ENCODE data around the gene CENPL. TPM values are rescaled to one million over a fixed set of nuclear protein-coding genes. Genes with fewer than 3 reads are reported as not detected.
"Not testable (repeated sequence)": the region's sequence is repeated elsewhere in the genome, so short reads cannot be mapped to it uniquely, and the experiment has no call there.

The CENPL gene
- total and polyA plus RNA-seq, 9 of the 15 experiments (the other 6 are each of a cell fraction or from before 2014, with no cell fraction given) = 33.0 to 52.7 (median 39.7) TPM

DNA sequence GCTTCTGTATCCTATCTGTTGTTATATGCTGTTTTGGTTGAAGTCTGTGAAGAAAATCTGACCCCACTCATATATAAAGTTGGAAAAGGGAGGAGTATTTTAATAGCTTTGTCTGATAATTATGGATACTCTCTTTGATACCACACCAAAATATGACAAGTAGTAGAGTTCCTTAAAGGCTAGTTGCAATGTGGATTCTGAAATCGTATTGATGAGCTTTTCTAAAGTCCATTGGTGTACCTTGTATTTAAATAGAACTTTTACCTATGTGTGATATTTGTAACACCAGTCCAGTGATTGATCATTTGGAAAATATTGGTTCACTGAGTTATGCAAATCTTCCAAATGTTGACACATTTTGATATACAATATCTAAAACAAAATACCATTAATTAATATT, 35.4 kb upstream of the CENPL start (continued):
- TF ChIP-seq MTF1 (CRISPR knock-in tag; IDR thresholded peaks at IDR 0.05; ENCODE audit: borderline replicate concordance) = no peak
- TF ChIP-seq XRCC5 (IDR thresholded peaks at IDR 0.05; ENCODE audit: low read depth, low read length) = no peak
- no peak for TF ChIP-seq ZNF696 (CRISPR knock-in tag; conservative IDR thresholded peaks at IDR 0.05)
- TF ChIP-seq SPI1 (IDR thresholded peaks at IDR 0.05; ENCODE audit: borderline replicate concordance, low read depth, low read length) = no peak

- POLR2A ChIA-PET = interaction anchor here (1.1 to 9.7 kb wide), 6 partner anchors 6 to 35 kb away, joined by 4 to 183 read pairs (median 17); partner anchors contain the start of genes CENPL, DARS2, GAS5 and ZBTB37
- ATAC-seq; H3K9ac ChIP-seq (ENCODE audit: insufficient read depth in 1 of 2, low read depth in 2 of 2, low read length in 2 of 2); in situ Hi-C loops (cut with MboI); H3K27me3 ChIP-seq (ENCODE audit: control insufficient read depth in 2 of 2, insufficient read depth in 2 of 2, low read length in 2 of 2); H3K9me1 ChIP-seq (ENCODE audit: control insufficient read depth, insufficient read depth, low read length); BruUV-seq (replicated peaks); H3K4me1 ChIP-seq (replicated peaks in 1 of 2; ENCODE audit: control insufficient read depth in 2 of 2, insufficient read depth in 2 of 2, low read length in 2 of 2); H2AFZ ChIP-seq (ENCODE audit: low read depth, low read length); H3K9me3 ChIP-seq (replicated peaks; ENCODE audit: control insufficient read depth, insufficient read depth, low read depth, low read length); H3K4me2 ChIP-seq (ENCODE audit: insufficient read depth, low read length); DNase-seq (ENCODE audit: extremely low read depth in 1 of 4, low spot score in 3 of 4); H3K27ac ChIP-seq (ENCODE audit: extremely low read depth, low read depth, low read length); FAIRE-seq; intact Hi-C loops (cut with micrococcal nuclease); CTCF ChIA-PET (ENCODE audit: low intra/inter-chr PET ratio); H3K4me3 ChIP-seq; TF ChIP-seq MYNN (CRISPR knock-in tag; IDR thresholded peaks at IDR 0.05): not testable (repeated sequence)
- Histone ChIP-seq H4K20me1 (replicated peaks; ENCODE audit: control insufficient read depth, insufficient read depth, low read length) (peaks cover 19% of the 10 kb centered on the region), H3K36me3 (ENCODE audit: control insufficient read depth, insufficient read depth, low read length) (peaks cover 70% of the 10 kb centered on the region), H3K79me2 (ENCODE audit: control insufficient read depth, insufficient read depth, low read length) (peaks cover 13% of the 10 kb centered on the region)
- TF ChIP-seq HBP1 (CRISPR knock-in tag; IDR thresholded peaks at IDR 0.05) = 0 out of 2 replicates have a peak, but pooled peaks have one; percentile 27
- TF ChIP-seq SUPT5H (IDR thresholded peaks at IDR 0.05) = peak; percentile 68
- 0 out of 2 replicates have a peak, but pooled peaks have one; percentile 6 for TF ChIP-seq RBFOX2 (IDR thresholded peaks at IDR 0.05; ENCODE audit: low read depth, low read length)
- peak; percentile 32 for TF ChIP-seq POLR2B (IDR thresholded peaks at IDR 0.05; ENCODE audit: low read depth, partially characterized antibody)
- peak; percentile 73 for TF ChIP-seq POLR2A (conservative IDR thresholded peaks at IDR 0.05)
- 0 out of 2 replicates have a peak, but pooled peaks have one; percentile 13 for TF ChIP-seq MYNN (IDR thresholded peaks at IDR 0.05)
- WGBS (ENCODE audit: insufficient coverage, low coverage, missing lambda C conversion rate) = 85% methylated on average over 5 of the region's 5 CpGs
Measured at GRCh38 chr1:173859547-173859946, 34.9 kb upstream of the CENPL start.
